Omental fat pad (tissue), 4 donors: Measurements from ENCODE around the gene RGS21. TPM values are rescaled to one million over a fixed set of nuclear protein-coding genes. Genes with fewer than 3 reads are reported as not detected.
"Not testable (repeated sequence)": the region's sequence is repeated elsewhere in the genome, so short reads cannot be mapped to it uniquely, and the experiment has no call there.

Experiments
- ATAC-seq: fragments of 150-250 bp; one replicate; pipeline ENCODE4 v1.9.1; 2016; ENCODE audit warnings: mild to moderate bottlenecking, moderate library complexity; ENCODE audit not compliant: low FRiP score
- DNase-seq: peaks from one replicate; pipeline ENCODE4 v3.0.0-alpha.2; 2019; ENCODE audit warnings: low spot score
- CTCF ChIP-seq, 3 donors: fragments of 450-650 bp; IDR thresholded peaks; one replicate each; pipeline ENCODE4 v1.5.1; 2016 to 2017; ENCODE audit warnings: antibody characterized with exemption in 3 of 3, mild to moderate bottlenecking in 3 of 3, moderate library complexity in 2 of 3
- total RNA-seq, 4 donors: library from RNA; depleted of rRNA; stranded (reverse); fragments of >200 nt; gene quantifications; one replicate each; pipeline ENCODE4 v1.1.0, GENCODE V29; 2016

Gene RGS21
- total RNA-seq, 4 donors from 2014 or later, result not detected

GRCh38 chr1:192303029-192303428 lies 13.8 kb upstream of the RGS21 start:
- TF ChIP-seq CTCF (IDR thresholded peaks at IDR 0.05), result no peak
- no peak for ATAC-seq
- DNase-seq, result no peak

GRCh38 chr1:192308314-192308713 lies 8.5 kb upstream of the RGS21 start:
- DNase-seq, ATAC-seq: not testable (repeated sequence)

GRCh38 chr1:192311281-192311680 lies 5.5 kb upstream of the RGS21 start:
- ATAC-seq (no peak), DNase-seq (no peak)
- no peak for TF ChIP-seq CTCF (IDR thresholded peaks at IDR 0.05)

- no peak for ATAC-seq
- no peak for DNase-seq
- TF ChIP-seq CTCF (IDR thresholded peaks at IDR 0.05), result no peak
These were observed 11.2 kb downstream of the RGS21 start for GRCh38 chr1:192327997-192328396.

- no peak for DNase-seq
- ATAC-seq, result no peak
- no peak for TF ChIP-seq CTCF (IDR thresholded peaks at IDR 0.05)
These were observed 26.1 kb downstream of the RGS21 start for GRCh38 chr1:192342842-192343241.

- DNase-seq (no peak), ATAC-seq (no peak)
- no peak for TF ChIP-seq CTCF (IDR thresholded peaks at IDR 0.05)
These were observed 26.6 kb downstream of the RGS21 start for GRCh38 chr1:192343344-192343743.

GRCh38 chr1:192349314-192349713 lies 32.5 kb downstream of the RGS21 start:
- ATAC-seq (no peak), DNase-seq (no peak)
- TF ChIP-seq CTCF (IDR thresholded peaks at IDR 0.05), result no peak

- DNase-seq (no peak), ATAC-seq (no peak)
- TF ChIP-seq CTCF (IDR thresholded peaks at IDR 0.05), result no peak
These were observed 33.6 kb downstream of the RGS21 start for GRCh38 chr1:192350356-192350755.
